GM18951 (cell line): Measurements from ENCODE around the gene AFAP1.

Source experiments
- POLR2A ChIP-seq: IDR thresholded peaks from 4 replicates; pipeline ENCODE4 v1.6.1; 2011; ENCODE audit warnings: mild to moderate bottlenecking; ENCODE audit not compliant: insufficient read length, insufficient read depth; ENCODE audit errors: extremely low read depth
- in situ Hi-C: fragments of 300-500 bp; cut with MboI; formaldehyde crosslinking; loops from one replicate; pipeline ENCODE4 v1.12.0; 2022; ENCODE audit warnings: low sequenced_read_pairs, mixed read lengths, inconsistent platforms; ENCODE audit not compliant: unreplicated experiment

AFAP1 gene, protein sequence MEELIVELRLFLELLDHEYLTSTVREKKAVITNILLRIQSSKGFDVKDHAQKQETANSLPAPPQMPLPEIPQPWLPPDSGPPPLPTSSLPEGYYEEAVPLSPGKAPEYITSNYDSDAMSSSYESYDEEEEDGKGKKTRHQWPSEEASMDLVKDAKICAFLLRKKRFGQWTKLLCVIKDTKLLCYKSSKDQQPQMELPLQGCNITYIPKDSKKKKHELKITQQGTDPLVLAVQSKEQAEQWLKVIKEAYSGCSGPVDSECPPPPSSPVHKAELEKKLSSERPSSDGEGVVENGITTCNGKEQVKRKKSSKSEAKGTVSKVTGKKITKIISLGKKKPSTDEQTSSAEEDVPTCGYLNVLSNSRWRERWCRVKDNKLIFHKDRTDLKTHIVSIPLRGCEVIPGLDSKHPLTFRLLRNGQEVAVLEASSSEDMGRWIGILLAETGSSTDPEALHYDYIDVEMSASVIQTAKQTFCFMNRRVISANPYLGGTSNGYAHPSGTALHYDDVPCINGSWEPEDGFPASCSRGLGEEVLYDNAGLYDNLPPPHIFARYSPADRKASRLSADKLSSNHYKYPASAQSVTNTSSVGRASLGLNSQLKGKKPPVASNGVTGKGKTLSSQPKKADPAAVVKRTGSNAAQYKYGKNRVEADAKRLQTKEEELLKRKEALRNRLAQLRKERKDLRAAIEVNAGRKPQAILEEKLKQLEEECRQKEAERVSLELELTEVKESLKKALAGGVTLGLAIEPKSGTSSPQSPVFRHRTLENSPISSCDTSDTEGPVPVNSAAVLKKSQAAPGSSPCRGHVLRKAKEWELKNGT

DNA sequence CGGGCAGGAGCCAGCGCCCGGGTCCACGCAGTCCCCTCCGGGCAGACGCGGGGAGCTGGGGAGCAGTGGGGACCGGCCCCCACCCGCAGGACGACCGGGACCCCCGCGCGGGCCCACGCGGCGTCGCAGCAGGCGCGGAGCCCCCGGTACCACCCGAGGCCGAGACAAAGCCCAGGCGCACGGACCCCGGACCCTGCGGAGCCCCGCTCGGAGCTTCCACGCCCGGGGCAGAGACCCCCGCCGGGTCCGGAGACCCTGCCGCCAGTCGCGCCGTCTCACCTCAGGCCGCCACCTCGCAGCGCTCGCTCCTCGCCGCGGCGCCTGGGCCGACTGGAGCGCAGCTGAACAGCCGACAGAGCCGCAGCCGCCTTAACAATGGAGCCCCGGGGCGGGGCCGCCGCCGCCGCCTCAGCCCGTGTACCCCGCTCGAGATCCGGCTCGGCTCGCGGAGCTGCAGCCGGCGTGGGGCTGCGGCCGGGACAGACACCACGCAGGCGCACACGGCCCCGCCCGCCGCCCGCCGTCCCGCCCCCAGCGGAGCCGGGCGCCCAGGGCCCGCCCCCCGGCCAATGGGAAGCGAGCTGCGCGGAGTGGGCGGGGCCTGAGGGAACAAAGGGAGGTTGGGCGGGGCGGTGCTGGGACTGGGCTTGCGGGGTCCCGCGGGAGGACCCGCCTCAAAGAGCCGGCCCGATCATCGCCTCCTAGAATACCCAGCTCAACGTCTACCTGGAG is at the start of gene AFAP1:
Gene AFAP1, minus strand, starts transcription at position 485 of the 732 bp plus-strand sequence. CDS start 67,783 bp downstream, outside the sequence.
- peak; percentile 16 for TF ChIP-seq POLR2A
- in situ Hi-C loops = no loop called here

DNA sequence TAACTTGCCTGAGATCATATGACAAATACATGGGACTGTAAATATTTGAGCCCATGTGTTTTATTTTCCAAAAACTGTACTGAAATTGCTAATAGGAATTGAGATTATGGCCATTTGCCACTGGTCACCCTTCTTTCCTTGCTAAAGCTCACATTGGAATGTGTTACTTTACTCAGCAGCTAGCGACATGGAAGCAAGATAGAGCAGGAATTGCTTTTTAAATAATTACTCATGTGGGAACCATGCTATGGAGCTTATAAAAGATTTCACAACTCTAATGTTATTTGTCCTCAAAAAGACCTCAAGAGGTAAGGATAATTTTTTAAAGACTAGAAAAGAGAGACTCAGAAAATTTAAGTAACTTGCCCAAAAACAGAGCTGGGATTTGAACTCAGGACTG is 48.8 kb upstream of the AFAP1 start:
- in situ Hi-C loops = loop anchor here (10.0 kb wide), 1 partner anchor 184 kb away; no protein-coding TSS in a partner anchor
- TF ChIP-seq POLR2A = no peak

DNA sequence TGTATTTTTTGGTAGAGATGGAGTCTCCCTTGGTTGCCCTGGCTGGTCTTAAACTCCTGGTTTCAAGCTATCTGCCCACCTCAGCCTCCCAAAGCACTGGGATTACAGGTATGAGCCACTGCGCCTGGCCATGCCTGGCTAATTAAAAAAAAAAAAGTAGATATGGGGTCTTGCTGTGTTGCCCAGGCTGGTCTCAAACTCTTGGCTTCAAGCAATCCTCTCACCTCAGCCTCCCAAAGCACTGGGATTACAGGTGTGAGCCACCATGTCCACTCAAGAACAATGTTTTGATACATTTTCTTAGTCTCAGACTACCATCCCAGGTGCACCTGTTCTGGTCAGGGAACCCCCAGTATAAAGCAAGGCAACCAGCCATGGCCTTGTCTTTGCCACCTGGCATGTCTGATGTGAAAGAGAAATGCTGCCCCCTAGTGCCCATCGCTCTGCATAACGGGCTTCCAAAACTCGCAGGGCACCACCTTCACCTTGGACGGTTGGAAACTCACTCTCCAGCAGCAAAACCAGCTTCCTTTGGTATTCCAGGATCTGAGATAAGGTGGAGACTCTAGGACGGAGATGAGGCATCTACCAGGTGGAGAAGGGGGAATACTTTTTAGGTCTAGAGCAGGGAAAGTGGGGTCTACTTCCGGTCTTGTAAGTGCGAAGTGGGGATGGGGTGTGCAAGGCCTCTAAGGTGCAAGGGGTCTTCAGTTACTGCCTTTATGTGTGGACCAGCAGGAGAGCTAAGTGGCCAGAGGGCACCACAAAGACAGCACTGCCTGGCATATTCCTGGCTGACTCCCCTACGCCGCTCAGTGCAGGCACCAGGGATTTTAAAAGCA is 47.7 kb upstream of the AFAP1 start:
- TF ChIP-seq POLR2A = no peak
- in situ Hi-C loops = loop anchor here (10.0 kb wide), 1 partner anchor 183 kb away; no protein-coding TSS in a partner anchor

DNA sequence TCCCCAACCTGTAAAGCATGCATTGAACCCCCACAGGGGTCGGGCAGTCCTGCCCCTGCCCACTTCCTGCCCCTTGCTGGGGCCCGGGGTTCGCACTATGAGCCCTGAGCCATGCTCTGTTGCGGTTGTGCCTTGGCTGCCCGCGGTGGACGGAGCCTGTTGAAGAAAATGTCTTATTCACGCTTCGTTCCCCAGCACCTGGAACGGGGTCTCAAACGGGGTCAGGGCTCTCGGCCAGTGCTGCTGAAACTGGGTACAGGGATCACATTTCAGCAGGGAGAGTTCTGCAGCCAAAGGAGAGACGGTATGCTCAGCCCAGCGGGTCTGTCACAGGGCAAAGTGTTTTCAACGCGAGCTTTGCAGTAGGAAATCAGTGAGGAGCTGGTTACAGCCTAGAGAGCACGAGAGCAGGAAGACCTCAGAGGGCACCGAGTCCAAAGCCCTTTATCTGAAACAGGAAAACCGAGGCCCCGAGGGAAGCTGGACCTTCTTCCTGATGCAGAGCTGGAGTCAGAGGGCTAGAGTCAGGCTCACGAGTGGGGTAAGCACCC is 46.3 kb upstream of the AFAP1 start:
- in situ Hi-C loops = loop anchor here (10.0 kb wide), 1 partner anchor 181 kb away; no protein-coding TSS in a partner anchor
- no peak for TF ChIP-seq POLR2A

DNA sequence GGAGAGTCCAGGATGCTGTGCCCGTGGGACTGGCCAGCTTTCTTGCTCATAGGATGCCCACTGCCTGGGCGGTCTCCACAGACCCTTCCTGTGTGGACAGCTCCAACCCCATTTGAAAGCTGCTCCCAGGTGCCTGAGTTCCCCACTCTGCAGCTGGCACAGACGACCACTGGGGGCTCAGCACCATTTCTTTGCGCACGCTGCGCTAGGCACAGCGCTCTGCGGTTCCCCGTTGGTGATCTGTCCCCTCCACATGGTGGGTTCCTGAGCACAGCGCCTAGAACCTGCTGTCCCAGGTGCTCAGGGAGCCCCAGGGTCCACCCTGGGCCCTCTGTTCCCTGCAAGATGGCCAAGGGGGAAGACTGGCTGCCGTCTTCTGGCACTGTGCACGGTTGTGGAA is 45.4 kb upstream of the AFAP1 start:
- in situ Hi-C loops = loop anchor here (10.0 kb wide), 1 partner anchor 180 kb away; no protein-coding TSS in a partner anchor
- TF ChIP-seq POLR2A = no peak

DNA sequence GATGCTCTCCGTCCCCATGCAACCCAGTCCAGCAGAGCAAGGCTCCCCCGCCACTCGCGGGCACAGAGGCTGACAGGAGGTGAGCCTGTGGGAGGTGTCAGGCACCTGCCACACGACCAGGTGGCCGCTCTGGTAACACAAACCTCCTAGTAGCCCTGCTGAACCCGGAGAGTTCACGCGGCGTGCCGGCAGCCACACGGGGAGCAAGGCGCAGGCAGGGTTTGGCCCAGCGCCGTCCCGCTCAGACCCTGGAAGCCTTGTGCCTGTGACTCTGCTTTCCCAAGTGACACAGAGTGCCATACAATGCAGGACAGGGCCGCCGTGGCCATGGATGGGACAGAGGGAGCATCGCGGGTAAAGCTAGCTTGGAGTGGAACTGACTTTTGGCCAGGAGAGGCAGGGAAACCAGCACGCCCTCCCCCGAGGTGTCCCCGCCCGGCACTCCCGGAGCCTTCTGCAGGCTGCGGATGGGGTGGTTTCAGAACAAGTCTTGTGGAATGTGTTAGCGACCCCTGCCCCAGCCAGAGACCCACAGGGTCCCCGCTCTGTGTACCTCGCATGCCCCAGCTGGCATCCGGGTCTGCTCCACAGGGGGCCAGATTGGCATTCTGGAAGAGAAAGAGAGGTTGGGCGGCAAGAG is 44.7 kb upstream of the AFAP1 start:
- in situ Hi-C loops = loop anchor here (10.0 kb wide), 1 partner anchor 180 kb away; no protein-coding TSS in a partner anchor
- TF ChIP-seq POLR2A = no peak

DNA sequence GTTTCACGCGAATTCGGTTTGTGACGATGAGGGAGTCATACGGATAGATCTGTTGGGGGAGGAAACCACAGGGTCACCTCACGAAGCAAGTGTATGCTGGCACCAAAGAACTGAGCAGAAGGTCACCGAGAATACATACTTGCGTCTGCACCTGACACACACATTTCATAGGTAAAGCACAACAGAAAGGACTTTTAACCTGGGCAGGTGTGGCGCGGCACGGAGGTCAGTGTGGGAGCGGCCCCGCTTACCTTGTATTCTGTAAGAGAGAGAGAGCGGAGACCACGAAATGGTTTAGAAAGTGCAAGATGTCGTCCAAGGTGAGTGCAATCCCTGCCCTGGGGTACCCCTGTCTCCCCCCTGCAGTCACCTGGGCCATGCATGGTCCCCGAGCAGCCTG is 43.6 kb upstream of the AFAP1 start:
- in situ Hi-C loops = loop anchor here (10.0 kb wide), 1 partner anchor 178 kb away; no protein-coding TSS in a partner anchor
- no peak for TF ChIP-seq POLR2A

DNA sequence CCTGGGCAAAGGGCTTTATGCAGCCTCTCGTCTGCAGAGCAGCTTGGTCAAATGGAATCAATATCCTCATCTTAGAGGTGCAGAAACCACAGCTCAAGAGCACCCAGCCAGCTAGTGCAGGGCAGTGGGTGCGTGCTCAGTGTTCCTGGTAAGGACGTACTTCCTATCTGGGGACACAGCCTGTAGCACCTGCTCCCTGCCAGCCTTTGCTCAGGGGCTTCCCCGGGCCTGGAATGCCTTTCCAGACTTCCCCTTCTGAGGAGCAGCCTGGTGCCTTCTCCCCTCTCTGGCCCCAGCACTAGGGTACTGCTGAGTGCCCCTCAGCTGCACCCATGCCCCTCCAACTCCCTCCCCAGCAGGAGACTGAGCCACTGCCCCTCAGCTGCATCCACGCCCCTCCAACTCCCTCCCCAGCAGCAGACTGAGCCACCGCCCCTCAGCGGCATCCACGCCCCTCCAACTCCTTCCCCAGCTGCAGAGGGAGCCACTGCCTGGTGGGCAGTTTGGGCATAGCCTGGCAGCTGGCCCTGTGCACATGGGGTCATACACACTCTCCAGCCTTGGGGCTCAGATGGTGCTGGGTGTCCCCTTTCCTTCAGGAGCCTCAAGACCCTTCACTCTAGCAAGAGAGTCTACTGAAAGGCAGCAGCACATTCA is 42.2 kb upstream of the AFAP1 start:
- in situ Hi-C loops = loop anchor here (10.0 kb wide), 1 partner anchor 177 kb away; no protein-coding TSS in a partner anchor
- no peak for TF ChIP-seq POLR2A

DNA sequence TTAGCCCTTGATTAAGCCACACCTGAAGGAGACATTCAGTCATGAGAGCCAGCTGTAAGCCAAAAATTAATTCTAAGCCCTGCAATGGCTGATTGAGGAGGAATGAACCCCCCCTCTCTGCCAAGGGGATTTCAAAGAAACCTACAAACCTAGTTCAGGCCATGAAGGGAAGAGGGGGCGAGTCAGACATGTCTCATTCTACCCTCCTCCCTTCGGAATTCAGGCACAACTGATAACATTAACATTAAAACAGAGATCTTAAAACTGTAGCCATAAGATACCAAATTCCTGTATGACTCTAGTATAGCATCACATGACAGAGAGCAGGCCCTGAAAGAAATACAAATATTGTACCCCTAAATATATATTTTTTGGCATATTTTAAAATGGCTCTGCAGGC is 40.4 kb upstream of the AFAP1 start:
- in situ Hi-C loops = loop anchor here (10.0 kb wide), 1 partner anchor 175 kb away; no protein-coding TSS in a partner anchor

DNA sequence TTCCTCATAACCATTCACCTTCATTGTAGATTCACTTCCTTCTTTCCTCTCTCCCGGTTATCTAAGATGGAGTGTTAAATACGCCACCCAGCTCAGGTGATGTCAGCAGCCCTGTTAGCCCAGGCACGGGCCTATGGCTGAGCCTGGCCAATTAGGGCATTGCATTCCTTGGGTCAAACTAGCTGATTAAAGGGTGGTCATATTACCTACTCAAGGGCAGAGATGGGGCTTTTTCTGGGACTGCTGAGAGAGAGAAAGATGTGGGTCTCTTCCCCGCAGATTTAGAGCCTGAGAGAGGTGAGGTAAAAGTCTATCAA is 39.9 kb upstream of the AFAP1 start:
- in situ Hi-C loops = no loop called here
- no peak for TF ChIP-seq POLR2A

More for the DNA sequence above, 40.4 kb upstream of the AFAP1 start:
- TF ChIP-seq POLR2A = no peak
